CD4-positive, alpha-beta T cell treated with Interleukin-15 for 1 hour (primary cell): ENCODE results near the gene APOC1.
"Not testable (repeated sequence)": the region's sequence is repeated elsewhere in the genome, so short reads cannot be mapped to it uniquely, and the experiment has no call there.

Experiments used
- DNase-seq: peaks from one replicate; pipeline ENCODE4 v3.0.0-alpha.2; 2020

The APOC1 gene

DNA sequence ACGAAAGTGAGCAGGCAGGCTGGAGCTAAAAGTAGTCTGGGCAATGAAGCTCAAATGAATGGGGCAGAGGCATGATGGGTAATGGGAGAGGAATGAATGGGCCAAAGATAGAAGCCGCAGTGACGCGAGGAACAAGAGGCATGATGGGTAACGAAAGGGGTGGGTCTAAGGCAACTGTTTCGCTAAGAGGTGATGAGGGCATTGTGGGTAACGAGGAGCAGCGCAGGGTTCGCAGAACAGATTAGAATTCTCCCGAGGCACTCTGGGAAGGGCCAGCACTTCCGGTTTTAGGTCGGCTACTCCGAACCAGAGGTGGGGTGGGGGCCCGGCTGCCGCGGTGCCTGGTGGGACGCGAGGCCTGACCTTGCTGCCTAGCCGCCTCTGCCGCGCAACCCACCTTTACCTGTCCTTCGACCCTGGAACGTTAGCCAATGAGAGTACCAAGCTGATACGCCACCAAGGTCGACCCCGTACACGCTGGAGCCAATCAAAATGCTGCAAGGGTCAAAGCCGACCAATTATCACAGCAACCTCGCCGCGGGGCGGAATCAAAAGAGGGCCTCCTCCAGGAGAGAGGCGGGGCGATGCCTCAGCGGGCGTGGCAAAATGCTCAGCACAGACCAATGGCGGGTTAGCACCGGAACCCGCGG, 23.9 kb upstream of the APOC1 start:
- peak; percentile 100 for DNase-seq

DNA sequence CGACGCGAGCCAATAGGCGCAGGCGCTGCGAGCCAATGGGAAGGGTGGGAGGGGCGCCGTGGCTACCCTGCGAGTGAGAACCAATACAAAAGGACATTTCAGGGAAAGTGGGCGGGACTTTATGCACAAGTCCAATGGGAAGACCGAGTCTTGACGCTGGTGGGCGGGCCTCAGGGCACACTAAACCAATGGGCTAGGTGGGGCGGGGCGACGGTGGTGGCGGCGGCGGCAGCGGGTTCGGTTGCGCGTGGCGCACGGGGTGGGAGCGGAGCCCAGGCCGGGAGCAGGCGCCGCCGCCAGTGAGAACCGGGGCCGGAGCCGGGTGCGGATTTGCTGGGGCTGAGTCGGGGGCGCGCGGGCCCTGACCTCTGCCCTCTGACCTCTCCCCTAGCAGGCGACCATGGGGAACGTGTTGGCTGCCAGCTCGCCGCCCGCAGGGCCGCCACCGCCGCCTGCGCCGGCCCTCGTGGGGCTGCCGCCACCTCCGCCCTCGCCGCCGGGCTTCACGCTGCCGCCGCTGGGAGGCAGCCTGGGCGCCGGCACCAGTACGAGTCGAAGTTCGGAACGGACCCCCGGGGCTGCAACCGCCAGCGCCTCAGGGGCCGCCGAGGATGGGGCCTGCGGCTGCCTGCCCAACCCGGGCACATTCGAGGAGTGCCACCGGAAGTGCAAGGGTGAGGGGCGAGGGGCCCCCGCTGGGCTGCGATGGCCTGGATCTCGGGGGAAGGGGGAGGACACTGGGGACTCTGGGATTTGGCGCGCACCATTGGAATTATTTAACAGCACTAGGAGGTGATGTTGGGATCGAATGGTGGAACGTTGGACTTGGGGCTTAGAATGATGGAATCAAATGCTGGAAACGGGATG, 23.2 kb upstream of the APOC1 start, which contains the start of gene TOMM40:
TSS of gene TOMM40 (plus strand) at position 239 of the 867 bp plus-strand sequence. CDS start at position 401, 162 bp downstream.
- DNase-seq, result no peak

DNA sequence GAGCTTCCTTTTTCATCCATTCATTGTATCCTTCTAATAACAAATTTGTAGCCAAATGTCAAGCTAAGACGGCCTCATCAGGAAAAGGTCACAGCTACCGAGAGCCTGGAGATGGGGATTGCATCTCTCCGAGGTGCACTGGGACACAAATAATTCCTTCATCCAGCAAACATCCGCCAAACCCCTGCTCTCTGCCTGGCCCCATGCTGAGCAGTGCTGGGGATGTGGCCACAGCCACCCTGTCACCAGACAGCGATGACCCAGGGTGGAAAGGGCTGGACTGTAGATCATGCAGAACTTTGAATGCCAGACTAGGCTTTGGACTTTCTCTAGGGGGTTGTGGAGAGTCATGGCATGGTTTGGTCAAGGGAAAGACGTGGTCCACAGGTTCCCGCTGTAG, 21.5 kb upstream of the APOC1 start:
- no peak for DNase-seq

DNA sequence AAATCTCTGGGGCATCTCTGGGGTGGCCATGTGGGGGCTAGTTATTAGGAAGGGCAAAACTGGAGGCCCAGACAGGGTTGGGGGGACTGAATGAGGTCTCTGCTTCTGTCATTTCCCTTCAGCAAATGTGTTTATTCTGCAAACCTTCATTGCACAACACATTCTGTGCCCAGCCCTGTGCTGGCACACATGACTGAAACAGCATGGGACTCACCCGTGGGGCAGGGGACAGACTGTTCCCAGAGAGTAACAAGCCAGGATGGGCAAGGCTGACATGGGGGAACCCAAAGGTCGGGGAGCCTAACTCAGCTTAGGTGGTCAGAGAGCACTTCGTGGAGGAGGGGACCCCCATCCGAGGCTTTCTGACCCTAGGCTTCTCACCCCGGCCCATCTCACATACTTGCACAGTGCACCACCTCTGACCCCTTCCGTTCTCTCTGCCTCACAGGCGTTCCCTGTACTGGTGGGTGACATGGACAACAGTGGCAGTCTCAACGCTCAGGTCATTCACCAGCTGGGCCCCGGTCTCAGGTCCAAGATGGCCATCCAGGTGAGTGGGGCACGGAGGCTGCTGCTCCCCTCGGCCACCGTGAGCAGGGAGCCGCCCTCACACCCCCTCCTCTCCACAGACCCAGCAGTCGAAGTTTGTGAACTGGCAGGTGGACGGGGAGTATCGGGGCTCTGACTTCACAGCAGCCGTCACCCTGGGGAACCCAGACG, 20.9 kb upstream of the APOC1 start:
- no peak for DNase-seq

DNA sequence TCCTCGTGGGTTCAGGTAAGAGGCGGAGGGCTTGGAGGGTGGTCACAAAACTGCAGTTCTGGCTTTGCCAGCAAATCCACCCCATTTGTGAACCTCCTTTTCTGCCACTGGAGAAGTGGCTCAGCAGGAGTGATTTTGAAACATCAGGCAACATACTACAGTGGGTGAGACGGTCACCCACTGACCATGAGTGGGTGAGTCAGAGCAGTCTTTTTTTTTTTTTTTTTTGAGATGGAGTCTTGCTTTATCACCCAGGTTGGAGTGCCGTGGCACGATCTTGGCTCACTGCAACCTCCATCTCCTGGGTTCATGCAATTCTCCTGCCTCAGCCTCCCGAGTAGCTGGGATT, 20.4 kb upstream of the APOC1 start:
- DNase-seq, result no peak

DNA sequence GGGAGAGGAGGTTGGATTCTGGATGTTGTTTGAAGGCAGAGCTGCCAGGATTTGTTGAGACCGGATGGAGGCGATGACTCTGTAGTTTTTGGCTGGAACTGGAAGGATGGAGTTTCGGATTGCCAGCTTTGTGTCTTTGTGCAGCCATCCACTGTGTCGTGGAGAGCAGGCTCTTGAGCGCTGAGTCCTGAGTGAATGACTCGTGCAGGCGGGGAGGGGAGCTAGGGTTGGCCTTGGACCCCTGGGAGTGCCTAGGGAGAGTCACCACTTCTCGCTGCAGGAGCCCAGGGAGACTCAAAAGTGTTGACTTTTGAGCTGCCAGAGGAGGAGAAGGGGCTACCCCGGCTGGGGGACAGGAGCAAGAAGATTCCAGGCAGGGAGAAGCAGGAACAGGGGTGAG, 19.5 kb upstream of the APOC1 start:
- DNase-seq, result no peak

DNA sequence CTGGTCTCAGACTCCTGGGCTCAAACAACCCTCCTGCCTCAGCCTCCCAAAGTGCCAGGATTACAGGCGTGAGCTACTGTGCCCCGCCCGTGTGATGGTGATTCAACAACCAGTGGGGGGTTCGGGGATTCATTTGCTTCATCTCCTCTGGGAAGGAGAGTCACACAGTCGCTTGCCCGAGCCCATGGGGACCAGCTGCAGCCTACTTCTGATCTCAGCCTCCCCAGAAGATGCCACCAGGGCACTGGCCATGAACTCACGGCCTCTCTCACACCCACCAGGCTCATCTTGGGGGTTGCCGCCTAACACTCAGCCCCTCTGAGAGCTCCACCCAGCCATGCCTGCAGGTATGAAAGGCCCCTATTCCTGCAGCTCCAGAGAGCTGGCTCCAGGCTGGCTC, 16.6 kb upstream of the APOC1 start:
- no peak for DNase-seq

DNA sequence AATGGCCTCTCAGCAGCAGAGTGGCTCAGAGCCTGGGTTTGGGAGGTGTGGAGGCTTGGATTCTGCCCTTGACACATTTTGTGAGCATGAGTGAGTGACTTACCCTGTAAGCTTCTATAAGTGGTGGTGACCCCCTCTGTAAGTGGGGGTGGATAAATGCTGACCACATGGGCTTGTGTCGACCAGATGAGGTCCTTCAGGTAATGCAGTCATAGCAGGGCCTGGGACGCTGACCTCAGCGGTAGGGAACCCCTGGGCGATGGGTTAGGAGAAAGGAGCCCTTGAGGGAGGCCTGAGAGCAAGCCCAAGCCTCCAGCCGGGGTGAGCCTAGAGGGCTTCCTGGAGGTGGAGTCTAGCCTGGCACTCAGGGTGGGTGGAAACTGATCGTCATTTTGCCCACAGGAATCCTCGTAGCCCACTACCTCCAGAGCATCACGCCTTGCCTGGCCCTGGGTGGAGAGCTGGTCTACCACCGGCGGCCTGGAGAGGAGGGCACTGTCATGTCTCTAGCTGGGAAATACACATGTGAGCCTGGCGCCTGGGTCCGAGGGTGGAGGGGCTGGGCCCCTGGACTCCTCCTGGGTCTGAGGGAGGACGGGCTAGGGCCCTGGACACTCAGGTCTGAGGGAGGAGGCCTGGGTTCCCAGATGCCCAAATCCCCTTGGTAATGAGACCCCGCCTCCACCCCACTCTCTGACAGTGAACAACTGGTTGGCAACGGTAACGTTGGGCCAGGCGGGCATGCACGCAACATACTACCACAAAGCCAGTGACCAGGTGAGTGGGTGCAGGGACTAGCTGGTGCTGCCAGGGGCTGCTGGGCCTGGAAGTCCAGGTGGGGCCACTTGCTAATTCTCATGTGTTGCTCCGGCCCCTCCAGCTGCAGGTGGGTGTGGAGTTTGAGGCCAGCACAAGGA, 13.8 kb upstream of the APOC1 start:
- no peak for DNase-seq

DNA sequence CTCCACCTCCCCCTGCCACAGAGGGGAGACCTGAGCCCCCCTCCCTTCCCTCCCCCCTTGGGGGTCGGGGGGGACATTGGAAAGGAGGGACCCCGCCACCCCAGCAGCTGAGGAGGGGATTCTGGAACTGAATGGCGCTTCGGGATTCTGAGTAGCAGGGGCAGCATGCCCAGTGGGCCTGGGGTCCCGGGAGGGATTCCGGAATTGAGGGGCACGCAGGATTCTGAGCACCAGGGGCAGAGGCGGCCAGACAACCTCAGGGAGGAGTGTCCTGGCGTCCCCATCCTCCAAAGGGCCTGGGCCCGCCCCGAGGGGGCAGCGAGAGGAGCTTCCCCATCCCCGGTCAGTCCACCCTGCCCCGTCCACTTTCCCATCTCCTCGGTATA, 11.2 kb upstream of the APOC1 start:
- no peak for DNase-seq

DNA sequence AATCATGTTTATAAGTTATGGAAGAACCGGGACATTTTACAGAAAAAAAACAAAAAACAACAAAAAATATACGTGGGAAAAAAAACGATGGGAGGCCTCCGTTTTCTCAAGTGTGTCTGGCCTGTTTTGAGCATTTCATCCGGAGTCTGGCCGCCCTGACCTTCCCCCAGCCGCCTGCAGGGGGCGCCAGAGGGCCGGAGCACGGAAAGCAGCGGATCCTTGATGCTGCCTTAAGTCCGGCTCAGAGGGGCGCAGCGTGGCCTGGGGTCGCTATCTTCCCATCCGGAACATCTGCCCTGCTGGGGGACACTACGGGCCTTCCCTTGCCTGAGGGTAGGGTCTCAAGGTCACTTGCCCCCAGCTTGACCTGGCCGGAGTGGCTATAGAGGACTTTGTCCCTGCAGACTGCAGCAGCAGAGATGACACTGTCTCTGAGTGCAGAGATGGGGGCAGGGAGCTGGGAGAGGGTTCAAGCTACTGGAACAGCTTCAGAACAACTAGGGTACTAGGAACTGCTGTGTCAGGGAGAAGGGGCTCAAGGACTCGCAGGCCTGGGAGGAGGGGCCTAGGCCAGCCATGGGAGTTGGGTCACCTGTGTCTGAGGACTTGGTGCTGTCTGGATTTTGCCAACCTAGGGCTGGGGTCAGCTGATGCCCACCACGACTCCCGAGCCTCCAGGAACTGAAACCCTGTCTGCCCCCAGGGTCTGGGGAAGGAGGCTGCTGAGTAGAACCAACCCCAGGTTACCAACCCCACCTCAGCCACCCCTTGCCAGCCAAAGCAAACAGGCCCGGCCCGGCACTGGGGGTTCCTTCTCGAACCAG, 10.6 kb upstream of the APOC1 start:
- peak; percentile 57 for DNase-seq

DNA sequence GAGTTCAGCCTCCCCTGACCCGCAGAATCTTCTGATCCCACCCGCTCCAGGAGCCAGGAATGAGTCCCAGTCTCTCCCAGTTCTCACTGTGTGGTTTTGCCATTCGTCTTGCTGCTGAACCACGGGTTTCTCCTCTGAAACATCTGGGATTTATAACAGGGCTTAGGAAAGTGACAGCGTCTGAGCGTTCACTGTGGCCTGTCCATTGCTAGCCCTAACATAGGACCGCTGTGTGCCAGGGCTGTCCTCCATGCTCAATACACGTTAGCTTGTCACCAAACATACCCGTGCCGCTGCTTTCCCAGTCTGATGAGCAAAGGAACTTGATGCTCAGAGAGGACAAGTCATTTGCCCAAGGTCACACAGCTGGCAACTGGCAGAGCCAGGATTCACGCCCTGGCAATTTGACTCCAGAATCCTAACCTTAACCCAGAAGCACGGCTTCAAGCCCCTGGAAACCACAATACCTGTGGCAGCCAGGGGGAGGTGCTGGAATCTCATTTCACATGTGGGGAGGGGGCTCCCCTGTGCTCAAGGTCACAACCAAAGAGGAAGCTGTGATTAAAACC, 9.9 kb upstream of the APOC1 start:
- no peak for DNase-seq

DNA sequence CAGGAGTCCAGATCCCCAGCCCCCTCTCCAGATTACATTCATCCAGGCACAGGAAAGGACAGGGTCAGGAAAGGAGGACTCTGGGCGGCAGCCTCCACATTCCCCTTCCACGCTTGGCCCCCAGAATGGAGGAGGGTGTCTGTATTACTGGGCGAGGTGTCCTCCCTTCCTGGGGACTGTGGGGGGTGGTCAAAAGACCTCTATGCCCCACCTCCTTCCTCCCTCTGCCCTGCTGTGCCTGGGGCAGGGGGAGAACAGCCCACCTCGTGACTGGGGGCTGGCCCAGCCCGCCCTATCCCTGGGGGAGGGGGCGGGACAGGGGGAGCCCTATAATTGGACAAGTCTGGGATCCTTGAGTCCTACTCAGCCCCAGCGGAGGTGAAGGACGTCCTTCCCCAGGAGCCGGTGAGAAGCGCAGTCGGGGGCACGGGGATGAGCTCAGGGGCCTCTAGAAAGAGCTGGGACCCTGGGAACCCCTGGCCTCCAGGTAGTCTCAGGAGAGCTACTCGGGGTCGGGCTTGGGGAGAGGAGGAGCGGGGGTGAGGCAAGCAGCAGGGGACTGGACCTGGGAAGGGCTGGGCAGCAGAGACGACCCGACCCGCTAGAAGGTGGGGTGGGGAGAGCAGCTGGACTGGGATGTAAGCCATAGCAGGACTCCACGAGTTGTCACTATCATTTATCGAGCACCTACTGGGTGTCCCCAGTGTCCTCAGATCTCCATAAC, 8.8 kb upstream of the APOC1 start, which contains the start of gene APOE:
TSS of gene APOE (plus strand) at position 360 of the 724 bp plus-strand sequence. CDS start 829 bp downstream, outside the sequence.
- no peak for DNase-seq

DNA sequence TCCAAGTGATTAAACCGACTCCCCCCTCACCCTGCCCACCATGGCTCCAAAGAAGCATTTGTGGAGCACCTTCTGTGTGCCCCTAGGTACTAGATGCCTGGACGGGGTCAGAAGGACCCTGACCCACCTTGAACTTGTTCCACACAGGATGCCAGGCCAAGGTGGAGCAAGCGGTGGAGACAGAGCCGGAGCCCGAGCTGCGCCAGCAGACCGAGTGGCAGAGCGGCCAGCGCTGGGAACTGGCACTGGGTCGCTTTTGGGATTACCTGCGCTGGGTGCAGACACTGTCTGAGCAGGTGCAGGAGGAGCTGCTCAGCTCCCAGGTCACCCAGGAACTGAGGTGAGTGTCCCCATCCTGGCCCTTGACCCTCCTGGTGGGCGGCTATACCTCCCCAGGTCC, 6.8 kb upstream of the APOC1 start:
- no peak for DNase-seq

DNA sequence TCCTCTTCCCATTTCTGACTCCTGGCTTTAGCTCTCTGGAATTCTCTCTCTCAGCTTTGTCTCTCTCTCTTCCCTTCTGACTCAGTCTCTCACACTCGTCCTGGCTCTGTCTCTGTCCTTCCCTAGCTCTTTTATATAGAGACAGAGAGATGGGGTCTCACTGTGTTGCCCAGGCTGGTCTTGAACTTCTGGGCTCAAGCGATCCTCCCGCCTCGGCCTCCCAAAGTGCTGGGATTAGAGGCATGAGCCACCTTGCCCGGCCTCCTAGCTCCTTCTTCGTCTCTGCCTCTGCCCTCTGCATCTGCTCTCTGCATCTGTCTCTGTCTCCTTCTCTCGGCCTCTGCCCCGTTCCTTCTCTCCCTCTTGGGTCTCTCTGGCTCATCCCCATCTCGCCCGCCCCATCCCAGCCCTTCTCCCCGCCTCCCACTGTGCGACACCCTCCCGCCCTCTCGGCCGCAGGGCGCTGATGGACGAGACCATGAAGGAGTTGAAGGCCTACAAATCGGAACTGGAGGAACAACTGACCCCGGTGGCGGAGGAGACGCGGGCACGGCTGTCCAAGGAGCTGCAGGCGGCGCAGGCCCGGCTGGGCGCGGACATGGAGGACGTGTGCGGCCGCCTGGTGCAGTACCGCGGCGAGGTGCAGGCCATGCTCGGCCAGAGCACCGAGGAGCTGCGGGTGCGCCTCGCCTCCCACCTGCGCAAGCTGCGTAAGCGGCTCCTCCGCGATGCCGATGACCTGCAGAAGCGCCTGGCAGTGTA, 6.2 kb upstream of the APOC1 start:
- no peak for DNase-seq

DNA sequence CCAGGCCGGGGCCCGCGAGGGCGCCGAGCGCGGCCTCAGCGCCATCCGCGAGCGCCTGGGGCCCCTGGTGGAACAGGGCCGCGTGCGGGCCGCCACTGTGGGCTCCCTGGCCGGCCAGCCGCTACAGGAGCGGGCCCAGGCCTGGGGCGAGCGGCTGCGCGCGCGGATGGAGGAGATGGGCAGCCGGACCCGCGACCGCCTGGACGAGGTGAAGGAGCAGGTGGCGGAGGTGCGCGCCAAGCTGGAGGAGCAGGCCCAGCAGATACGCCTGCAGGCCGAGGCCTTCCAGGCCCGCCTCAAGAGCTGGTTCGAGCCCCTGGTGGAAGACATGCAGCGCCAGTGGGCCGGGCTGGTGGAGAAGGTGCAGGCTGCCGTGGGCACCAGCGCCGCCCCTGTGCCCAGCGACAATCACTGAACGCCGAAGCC, 5.6 kb upstream of the APOC1 start:
- DNase-seq, result no peak

DNA sequence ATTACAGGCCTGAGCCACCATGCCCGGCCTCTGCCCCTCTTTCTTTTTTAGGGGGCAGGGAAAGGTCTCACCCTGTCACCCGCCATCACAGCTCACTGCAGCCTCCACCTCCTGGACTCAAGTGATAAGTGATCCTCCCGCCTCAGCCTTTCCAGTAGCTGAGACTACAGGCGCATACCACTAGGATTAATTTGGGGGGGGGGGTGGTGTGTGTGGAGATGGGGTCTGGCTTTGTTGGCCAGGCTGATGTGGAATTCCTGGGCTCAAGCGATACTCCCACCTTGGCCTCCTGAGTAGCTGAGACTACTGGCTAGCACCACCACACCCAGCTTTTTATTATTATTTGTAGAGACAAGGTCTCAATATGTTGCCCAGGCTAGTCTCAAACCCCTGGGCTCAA, 4.6 kb upstream of the APOC1 start:
- DNase-seq, result no peak

DNA sequence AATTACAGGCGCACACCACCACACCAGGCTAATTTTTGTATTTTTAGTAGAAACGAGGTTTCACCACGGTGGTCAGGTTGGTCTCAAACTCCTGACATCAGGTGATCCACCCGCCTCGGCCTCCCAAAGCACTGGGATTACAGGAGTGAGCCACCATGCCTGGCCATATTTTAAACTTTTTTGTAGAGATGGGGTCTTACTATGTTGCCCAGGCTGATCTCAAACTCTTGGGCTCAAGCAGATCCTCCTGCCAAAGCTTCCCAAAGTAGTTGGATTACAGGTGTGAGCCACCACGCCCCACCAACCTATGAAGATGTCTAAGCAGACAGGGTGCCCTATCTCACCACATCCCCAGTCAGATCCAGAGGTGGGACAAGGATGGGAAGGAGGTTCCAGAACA, 2.5 kb upstream of the APOC1 start:
- not testable (repeated sequence) for DNase-seq

DNA sequence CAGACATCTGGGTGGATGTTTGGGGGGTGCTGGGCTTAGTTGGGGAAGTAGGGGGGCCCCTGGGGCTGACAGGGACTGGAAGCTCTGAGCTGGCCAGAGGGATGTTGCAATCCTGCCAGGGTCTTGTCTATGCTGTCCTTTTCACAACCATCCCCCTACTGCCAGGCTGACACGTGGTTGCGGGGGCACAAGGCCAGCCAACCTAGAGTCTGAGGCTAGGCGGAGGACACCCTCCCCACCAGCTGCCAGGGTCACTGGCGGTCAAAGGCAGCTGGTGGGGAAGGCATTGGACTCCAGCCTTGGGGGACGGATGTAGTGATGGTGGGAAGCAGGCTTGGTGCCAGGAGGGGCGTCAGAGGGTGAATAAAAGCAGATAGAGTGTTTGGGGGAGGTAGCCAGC, 1.6 kb upstream of the APOC1 start:
- no peak for DNase-seq

DNA sequence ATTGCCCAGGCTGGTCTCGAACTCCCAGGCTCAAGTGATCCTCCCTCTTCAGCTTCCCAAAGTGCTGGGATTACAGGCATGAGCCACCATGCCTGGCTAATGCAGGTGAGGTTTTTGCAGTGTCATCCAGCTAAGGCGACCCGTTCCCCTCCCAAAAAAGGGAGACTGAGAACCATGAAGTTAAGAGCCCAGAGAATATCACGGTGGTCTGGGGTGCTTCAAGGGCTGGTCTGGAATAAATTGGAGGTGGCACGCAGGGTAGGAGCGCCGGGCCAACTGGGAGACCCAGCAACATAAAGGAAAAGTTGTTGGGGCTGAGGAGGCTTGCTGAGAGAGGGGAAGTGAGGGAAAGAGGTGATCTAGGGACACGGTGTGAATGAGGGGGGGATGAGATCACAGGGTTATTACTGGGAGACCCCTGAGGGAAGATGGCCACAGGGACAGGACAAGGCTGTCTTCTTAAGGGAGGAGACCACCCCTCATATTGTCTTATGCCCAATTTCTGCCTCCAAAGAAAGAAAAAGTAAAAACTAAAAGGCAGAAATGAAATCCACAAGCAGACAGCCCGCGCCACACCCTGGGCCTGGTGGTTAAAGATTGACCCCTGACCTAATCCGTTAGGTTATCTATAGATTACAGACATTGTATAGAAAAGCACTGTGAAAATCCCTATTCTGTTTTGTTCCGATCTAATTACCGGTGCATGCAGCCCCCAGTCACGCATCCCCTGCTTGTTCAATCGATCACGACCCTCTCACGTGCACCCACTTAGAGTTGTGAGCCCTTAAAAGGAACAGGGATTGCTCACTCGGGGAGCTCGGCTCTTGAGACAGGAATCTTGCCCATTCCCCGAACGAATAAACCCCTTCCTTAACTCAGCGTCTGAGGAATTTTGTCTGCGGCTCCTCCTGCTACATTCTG, 636 bp upstream of the APOC1 start:
- not testable (repeated sequence) for DNase-seq
